GM12878 (cell line): ENCODE results near the gene TRIM62.

Source experiments
- BRCA1 ChIP-seq: IDR thresholded peaks from 2 replicates; pipeline ENCODE4 v1.6.1; 2011; ENCODE audit warnings: low read depth, low read length, improper control_type of control experiment
- CREM ChIP-seq: IDR thresholded peaks from 2 replicates; pipeline ENCODE4 v1.6.1; 2014; ENCODE audit warnings: antibody characterized with exemption, low read depth
- CTCF ChIP-seq, 3 experiments: IDR thresholded peaks in 2 of 3; conservative IDR thresholded peaks in 1 of 3; 2 replicates each; pipeline ENCODE4 v1.5.1; 2011; ENCODE audit warnings: low read depth in 3 of 3, low read length in 3 of 3, mild to moderate bottlenecking in 3 of 3, control low read depth in 2 of 3, moderate library complexity in 2 of 3, inconsistent platforms in 1 of 3, mixed read lengths in 1 of 3; ENCODE audit not compliant: control insufficient read depth in 2 of 3, insufficient read depth in 1 of 3; ENCODE audit errors: extremely low read depth in 1 of 3
- EP300 ChIP-seq, 2 experiments: fragments of 150-350 bp in 1 of 2; IDR thresholded peaks; 2 replicates each; pipeline ENCODE4 v1.6.1; 2011 to 2012; ENCODE audit warnings: low read depth in 2 of 2, low read length in 2 of 2, borderline replicate concordance in 1 of 2, improper control_type of control experiment in 1 of 2, inconsistent platforms in 1 of 2; ENCODE audit not compliant: control insufficient read depth in 1 of 2
- GABPA ChIP-seq: IDR thresholded peaks from 2 replicates; pipeline ENCODE4 v1.6.1; 2014; ENCODE audit warnings: antibody characterized with exemption, low read depth, mild to moderate bottlenecking, inconsistent platforms
- MAX ChIP-seq: IDR thresholded peaks from 2 replicates; pipeline ENCODE4 v1.6.1; 2012; ENCODE audit warnings: low read depth, low read length, improper control_type of control experiment
- SMC3 ChIP-seq: IDR thresholded peaks from 2 replicates; pipeline ENCODE4 v1.6.1; 2011; ENCODE audit warnings: low read length, improper control_type of control experiment, borderline replicate concordance
- TAF1 ChIP-seq: IDR thresholded peaks from 2 replicates; pipeline ENCODE4 v1.6.1; 2011; ENCODE audit warnings: mild to moderate bottlenecking, low read depth, low read length, borderline replicate concordance

GRCh38 chr1:33127001-33127823, 54.6 kb downstream of the TRIM62 start:
- TF ChIP-seq MAX (peak; percentile 41; the same call in 1 of the 2 replicates), CREM (peak; percentile 83), TAF1 (peak; percentile 96), EP300 (IDR thresholded peaks at IDR 0.05; ENCODE audit: borderline replicate concordance in 1 of 2, control insufficient read depth in 1 of 2, low read depth in 2 of 2, low read length in 2 of 2) (no peak), CTCF (IDR thresholded peaks at IDR 0.05 in 2 of 3, conservative IDR thresholded peaks at IDR 0.05 in 1 of 3; ENCODE audit: control insufficient read depth in 2 of 3, extremely low read depth in 1 of 3, insufficient read depth in 1 of 3, low read depth in 3 of 3, low read length in 3 of 3) (peak; percentile 92 to 99 (median 99); a peak in 5 of 6 replicates), GABPA (peak; percentile 97), BRCA1 (no peak), SMC3 (peak; percentile 7; the same call in 1 of the 2 replicates)
